Measurements from ENCODE around the gene PITHD1. TPM values are rescaled to one million over a fixed set of nuclear protein-coding genes. Genes with fewer than 3 reads are reported as not detected.
"Not testable (repeated sequence)": the region's sequence is repeated elsewhere in the genome, so short reads cannot be mapped to it uniquely, and the experiment has no call there.

PITHD1 gene
- total RNA-seq, 2 experiments from 2014 or later = 99.3 to 99.9 TPM

GRCh38 chr1:23763041-23763577 is 15.1 kb upstream of the PITHD1 start:
- ChIA-PET CTCF (interaction anchor here (3.0 kb wide), 1 partner anchor 8 kb away, joined by 8 read pairs; no protein-coding TSS in a partner anchor), POLR2A (interaction anchor here (0.6 kb wide), 1 partner anchor 25 kb away, joined by 7 read pairs; no protein-coding TSS in a partner anchor)

DNA sequence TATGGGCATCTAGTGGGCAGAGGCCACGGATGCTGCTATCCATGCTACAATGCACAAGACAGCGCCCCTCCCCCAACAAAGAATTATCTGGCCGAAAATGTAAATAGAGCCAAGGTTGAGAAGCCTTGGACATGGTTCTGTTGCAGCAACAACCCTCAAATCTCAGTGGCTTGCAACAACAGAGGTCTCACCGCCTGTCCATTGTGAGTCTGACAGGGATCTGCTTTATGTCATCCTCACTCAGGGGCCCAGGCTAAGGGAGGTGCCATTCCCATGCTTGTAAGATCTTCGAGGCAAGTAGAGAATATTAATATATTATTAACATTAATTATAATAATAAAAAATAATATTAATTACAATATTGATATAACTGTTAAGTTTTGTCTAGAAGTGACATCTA is 9.5 kb upstream of the PITHD1 start:
- ChIA-PET CTCF (no interaction called here), POLR2A (interaction anchor here (0.7 kb wide), 1 partner anchor 10 kb away, joined by 4 read pairs; no protein-coding TSS in a partner anchor)

GRCh38 chr1:23772049-23772853 is 6.0 kb upstream of the PITHD1 start:
- POLR2A ChIA-PET = interaction anchor here (0.6 kb wide), 1 partner anchor 435 kb away, joined by 3 read pairs; no protein-coding TSS in a partner anchor

GRCh38 chr1:23772854-23773242 is 5.4 kb upstream of the PITHD1 start:
- CTCF ChIA-PET = interaction anchor here (0.9 kb wide), 1 partner anchor 29 kb away, joined by 3 read pairs; no protein-coding TSS in a partner anchor
- POLR2A ChIA-PET = no interaction called here

More at GRCh38 chr1:23772049-23772853, 6.0 kb upstream of the PITHD1 start:
- CTCF ChIA-PET = interaction anchor here (0.6 to 2.5 kb wide), 18 partner anchors 10 to 386 kb away, joined by 3 to 8 read pairs (median 4); partner anchors contain the start of genes ELOA, HMGCL, LYPLA2 and RPL11

- ChIA-PET CTCF (interaction anchor here (1.0 to 2.3 kb wide), 3 partner anchors 8 to 143 kb away, joined by 3 to 7 read pairs (median 3); no protein-coding TSS in a partner anchor), POLR2A (no interaction called here)
These were observed 3.9 kb upstream of the PITHD1 start for GRCh38 chr1:23774174-23774880.

- ChIA-PET POLR2A (no interaction called here), CTCF (interaction anchor here (1.1 kb wide), 1 partner anchor 19 kb away, joined by 3 read pairs; no protein-coding TSS in a partner anchor)
These were observed 2.0 kb upstream of the PITHD1 start for GRCh38 chr1:23776217-23776616.

GRCh38 chr1:23779826-23780371 is 1.7 kb downstream of the PITHD1 start:
- POLR2A ChIA-PET = interaction anchor here (0.6 to 3.3 kb wide), 5 partner anchors 12 to 248 kb away, joined by 3 to 17 read pairs (median 5); partner anchors contain the start of genes GALE, HMGCL and LYPLA2

GRCh38 chr1:23783141-23783540 is 4.9 kb downstream of the PITHD1 start:
- CTCF ChIA-PET = interaction anchor here (0.6 kb wide), 1 partner anchor 208 kb away, joined by 3 read pairs; no protein-coding TSS in a partner anchor
- POLR2A ChIA-PET = not testable (repeated sequence)

More at GRCh38 chr1:23779826-23780371, 1.7 kb downstream of the PITHD1 start:
- CTCF ChIA-PET = interaction anchor here (0.6 to 1.8 kb wide), 4 partner anchors 12 to 103 kb away, joined by 4 to 5 read pairs (median 4); no protein-coding TSS in a partner anchor

GRCh38 chr1:23784846-23785245 is 6.6 kb downstream of the PITHD1 start:
- CTCF ChIA-PET = interaction anchor here (0.7 to 1.6 kb wide), 2 partner anchors 14 to 26 kb away, joined by 4 read pairs; no protein-coding TSS in a partner anchor
- POLR2A ChIA-PET = no interaction called here

- CTCF ChIA-PET = interaction anchor here (1.1 kb wide), 1 partner anchor 11 kb away, joined by 3 read pairs; no protein-coding TSS in a partner anchor
- POLR2A ChIA-PET = interaction anchor here (0.6 kb wide), 1 partner anchor 25 kb away, joined by 7 read pairs; no protein-coding TSS in a partner anchor
These were observed 9.5 kb downstream of the PITHD1 start for GRCh38 chr1:23787701-23788100.

GRCh38 chr1:23788695-23789094 is 10.5 kb downstream of the PITHD1 start:
- ChIA-PET POLR2A (no interaction called here), CTCF (interaction anchor here (1.4 kb wide), 1 partner anchor 66 kb away, joined by 3 read pairs; no protein-coding TSS in a partner anchor)

DNA sequence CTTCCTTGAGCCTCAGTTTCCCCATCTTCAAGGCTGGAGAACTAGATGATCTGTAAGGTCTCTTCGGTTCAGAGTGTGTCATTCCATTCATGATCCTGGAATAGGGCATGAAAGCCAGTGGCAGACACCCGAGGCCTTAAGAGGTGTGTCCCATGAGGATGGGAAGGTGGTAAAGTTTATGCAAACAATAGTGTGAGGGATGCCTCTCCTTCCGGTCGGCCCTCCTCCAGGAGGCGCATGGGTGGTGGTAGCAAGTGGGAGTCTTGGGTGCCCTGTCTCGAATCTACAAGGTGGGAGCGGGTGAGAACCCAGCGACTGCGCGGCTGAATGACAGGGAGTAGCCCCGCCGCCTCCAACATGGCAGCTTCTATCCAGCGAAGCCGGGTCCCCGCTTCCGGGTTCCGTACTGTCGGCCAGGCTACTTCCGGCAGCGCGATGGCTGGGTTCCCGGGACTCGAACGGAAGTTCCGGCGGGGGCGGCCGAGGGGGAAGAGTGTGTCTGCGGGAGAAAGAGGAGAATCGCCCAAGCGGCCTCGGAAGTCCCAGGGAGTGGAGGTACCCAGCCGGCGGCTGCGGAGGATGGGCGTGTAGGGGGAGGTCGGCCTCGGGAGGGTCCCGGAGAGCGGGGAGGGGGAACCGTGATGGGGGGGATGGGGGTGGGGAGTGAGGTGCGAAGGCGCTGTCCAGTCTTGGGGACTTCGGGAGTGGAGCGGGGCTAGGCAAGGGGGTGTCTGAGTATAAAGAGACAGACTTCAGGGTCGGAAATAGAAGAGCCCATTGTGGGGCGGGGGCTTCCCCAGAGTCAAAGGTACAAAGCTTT is 12.7 kb downstream of the PITHD1 start, which contains the start of gene LYPLA2:
Gene LYPLA2, plus strand, starts transcription at position 450 of the 820 bp plus-strand sequence. CDS start 1,538 bp downstream, outside the sequence.
- ChIA-PET POLR2A (interaction anchor here (0.6 to 1.9 kb wide), 4 partner anchors 9 to 13 kb away, joined by 3 to 5 read pairs (median 4); partner anchors contain the start of gene PITHD1), CTCF (interaction anchor here (0.6 to 2.1 kb wide), 5 partner anchors 10 to 46 kb away, joined by 3 to 9 read pairs (median 4); partner anchors contain the start of gene GALE)

GRCh38 chr1:23791516-23792047 is 13.4 kb downstream of the PITHD1 start:
- CTCF ChIA-PET = interaction anchor here (0.6 to 2.1 kb wide), 5 partner anchors 9 to 47 kb away, joined by 3 to 9 read pairs (median 4); partner anchors contain the start of gene GALE
- POLR2A ChIA-PET = interaction anchor here (0.6 to 1.9 kb wide), 6 partner anchors 8 to 171 kb away, joined by 3 to 6 read pairs (median 4); partner anchors contain the start of gene PITHD1

- POLR2A ChIA-PET = interaction anchor here (0.6 to 1.9 kb wide), 6 partner anchors 7 to 171 kb away, joined by 3 to 6 read pairs (median 4); partner anchors contain the start of gene PITHD1
These were observed 14.1 kb downstream of the PITHD1 start for GRCh38 chr1:23792151-23792945.

GRCh38 chr1:23793018-23793781 is 15.0 kb downstream of the PITHD1 start:
- POLR2A ChIA-PET = interaction anchor here (1.0 kb wide), 1 partner anchor 15 kb away, joined by 3 read pairs; the partner anchor contains the start of gene PITHD1
- CTCF ChIA-PET = interaction anchor here (0.8 to 1.7 kb wide), 3 partner anchors 14 to 111 kb away, joined by 3 to 5 read pairs (median 4); no protein-coding TSS in a partner anchor

More at GRCh38 chr1:23792151-23792945, 14.1 kb downstream of the PITHD1 start:
- CTCF ChIA-PET = interaction anchor here (0.8 to 2.1 kb wide), 4 partner anchors 8 to 16 kb away, joined by 3 to 9 read pairs (median 4); partner anchors contain the start of gene GALE

Data from activated CD8-positive, alpha-beta memory T cell treated with anti-CD3 and anti-CD28 coated beads for 36 hours (primary cell).